Keratinocyte (primary cell): ENCODE data around the gene PVR. TPM values are rescaled to one million over a fixed set of nuclear protein-coding genes. Genes with fewer than 3 reads are reported as not detected.
"Not testable (repeated sequence)": the region's sequence is repeated elsewhere in the genome, so short reads cannot be mapped to it uniquely, and the experiment has no call there.

Source experiments
- DNase-seq: peaks from one replicate; pipeline ENCODE4 v3.0.0-alpha.2; 2011; ENCODE audit warnings: low read depth, missing footprints, low spot score
- FAIRE-seq: peaks from 2 replicates; lab custom pipeline; 2011; peaks lifted over from hg19 to GRCh38; lab: Jason Lieb, UNC
- H2AFZ ChIP-seq: 2 replicates; pipeline ENCODE4 v1.6.0; 2012; ENCODE audit warnings: low read length, control low read depth, inconsistent platforms; ENCODE audit not compliant: control insufficient read depth
- H3K27ac ChIP-seq: 2 replicates; pipeline ENCODE4 v1.5.1; 2011; ENCODE audit warnings: low read length; ENCODE audit not compliant: control insufficient read depth, insufficient read depth
- H3K27me3 ChIP-seq: 3 replicates; pipeline ENCODE4 v1.6.0; 2011; ENCODE audit warnings: low read length; ENCODE audit not compliant: control insufficient read depth, insufficient read depth; ENCODE audit errors: extremely low read depth
- H3K36me3 ChIP-seq, 2 experiments: 2 replicates in 1 of 2; 3 replicates in 1 of 2; pipeline ENCODE4 v1.5.1; 2011; ENCODE audit warnings: low read length in 2 of 2, mild to moderate bottlenecking in 1 of 2; ENCODE audit not compliant: control insufficient read depth in 2 of 2, insufficient read depth in 2 of 2; ENCODE audit errors: extremely low read depth in 1 of 2
- H3K4me1 ChIP-seq: 3 replicates; pipeline ENCODE4 v1.5.1; 2011; ENCODE audit warnings: low read length; ENCODE audit not compliant: control insufficient read depth, insufficient read depth; ENCODE audit errors: extremely low read depth
- H3K4me2 ChIP-seq: 3 replicates; pipeline ENCODE4 v1.6.0; 2011; ENCODE audit warnings: low read depth, low read length; ENCODE audit not compliant: control insufficient read depth, insufficient read depth; ENCODE audit errors: extremely low read depth
- H3K4me3 ChIP-seq, 3 experiments: fragments of 200-600 bp in 1 of 3; sonication (generic) in 1 of 3; 2 replicates in 2 of 3; 3 replicates in 1 of 3; pipeline ENCODE4 v1.5.1; 2011 to 2016; ENCODE audit warnings: low read length in 3 of 3, mild to moderate bottlenecking in 3 of 3, control low read depth in 2 of 3, inconsistent platforms in 1 of 3, low read depth in 1 of 3, mixed read lengths in 1 of 3, mixed run types in 1 of 3, moderate library complexity in 1 of 3; ENCODE audit not compliant: control insufficient read depth in 2 of 3, insufficient read depth in 2 of 3; ENCODE audit errors: extremely low read depth in 1 of 3
- H3K79me2 ChIP-seq: 2 replicates; pipeline ENCODE4 v1.6.0; 2012; ENCODE audit warnings: low read length; ENCODE audit not compliant: control insufficient read depth, insufficient read depth
- H3K9ac ChIP-seq: 3 replicates; pipeline ENCODE4 v1.6.0; 2011; ENCODE audit warnings: low read length; ENCODE audit not compliant: control insufficient read depth, insufficient read depth; ENCODE audit errors: extremely low read depth
- H3K9me1 ChIP-seq: 3 replicates; pipeline ENCODE4 v1.6.0; 2011; ENCODE audit warnings: low read length; ENCODE audit not compliant: control insufficient read depth, insufficient read depth; ENCODE audit errors: extremely low read depth
- H3K9me3 ChIP-seq: 2 replicates; pipeline ENCODE4 v1.5.1; 2012; ENCODE audit warnings: low read depth, low read length; ENCODE audit not compliant: control insufficient read depth
- H4K20me1 ChIP-seq: 3 replicates; pipeline ENCODE4 v1.6.0; 2011; ENCODE audit warnings: low read length; ENCODE audit not compliant: control insufficient read depth, insufficient read depth; ENCODE audit errors: extremely low read depth
- EZH2 ChIP-seq: IDR thresholded peaks from one replicate; pipeline ENCODE4 v1.6.1; 2012; ENCODE audit warnings: inconsistent platforms, mild to moderate bottlenecking, low read length, moderate library complexity
- dilution Hi-C: fragments of 300-500 bp; cut with MboI; formaldehyde crosslinking; loops from one replicate; pipeline ENCODE4 v1.7.0; 2020; ENCODE audit warnings: low sequenced_read_pairs; ENCODE audit not compliant: extremely low pct_ligation_motif_present
- polyA plus RNA-seq, 5 experiments: library from polyadenylated mRNA; depleted of rRNA in 3 of 5; stranded (reverse) in 3 of 5; stranded (forward) in 1 of 5; unstranded in 1 of 5; fragments of >200 nt; gene quantifications; 1 replicate in 1 of 5; 2 replicates in 3 of 5; 3 replicates in 1 of 5; pipeline versions ENCODE4 v1.2.1 to v1.2.3, GENCODE V29; 2011 to 2012; ENCODE audit warnings: missing spikeins in 2 of 5, low read depth in 1 of 5, low replicate concordance in 1 of 5
- TF ChIP-seq, protein P1 (sequence below), 3 experiments: IDR thresholded peaks in 1 of 3; conservative IDR thresholded peaks in 1 of 3; optimal IDR thresholded peaks in 1 of 3; 2 replicates in 2 of 3; 3 replicates in 1 of 3; pipeline versions ENCODE3 to v1.5.1; 2011; ENCODE audit warnings: low read length in 3 of 3, mild to moderate bottlenecking in 3 of 3, moderate library complexity in 2 of 3, control low read depth in 1 of 3, inconsistent platforms in 1 of 3; ENCODE audit not compliant: insufficient read depth in 2 of 3; ENCODE audit errors: extremely low read depth in 1 of 3

Gene PVR
- polyA plus RNA-seq, 1 donor (not counting 4 experiments of a cell fraction or from before 2014, with no cell fraction given) = 48.1 TPM

DNA sequence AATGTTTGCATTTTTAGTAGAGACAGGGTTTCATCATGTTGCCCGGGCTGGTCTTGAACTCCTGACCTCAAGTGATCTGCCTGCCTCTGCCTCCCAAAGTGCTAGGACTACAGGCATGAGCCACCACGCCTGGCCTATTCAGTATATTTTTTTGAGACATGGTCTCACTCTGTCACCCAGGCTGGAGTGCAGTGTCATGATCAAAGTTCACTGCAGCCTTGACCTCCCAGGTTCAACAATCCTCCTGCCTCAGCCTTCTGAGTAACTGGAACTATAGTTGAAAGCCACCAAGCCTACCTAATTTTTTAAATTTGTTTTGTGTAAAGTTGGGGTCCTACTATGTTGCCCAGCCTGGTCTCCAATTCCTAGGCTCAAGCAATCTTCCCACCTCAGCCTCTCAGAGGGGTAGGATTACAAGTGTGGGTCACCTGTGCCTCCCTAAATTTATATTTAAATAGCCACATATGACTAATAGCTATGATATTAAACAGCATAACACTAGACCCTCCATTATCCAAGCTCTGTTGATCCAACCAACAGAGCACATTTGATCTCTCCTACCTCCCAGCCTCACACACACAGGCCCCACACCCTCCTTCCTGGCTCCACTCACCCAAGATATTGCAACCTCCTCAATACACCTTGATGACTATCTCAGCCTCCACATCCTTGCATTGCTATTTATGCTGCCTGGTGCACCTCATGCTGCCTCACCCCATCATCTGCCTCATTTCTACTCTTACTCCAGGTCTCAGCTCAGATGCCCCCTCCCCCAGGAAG is 25.5 kb downstream of the PVR start:
- no peaks in the 10 kb centered on the region for H3K79me2 ChIP-seq
- no peak for FAIRE-seq
- no peak overlapping the region for H3K4me3 ChIP-seq
- H3K9me1 ChIP-seq = peaks cover 2% of the 10 kb centered on the region
- peaks cover 10% of the 10 kb centered on the region for H3K4me1 ChIP-seq
- no peaks in the 10 kb centered on the region for H3K36me3 ChIP-seq
- peak overlapping the region; percentile 4 for H3K27ac ChIP-seq
- TF ChIP-seq, protein P1, sequence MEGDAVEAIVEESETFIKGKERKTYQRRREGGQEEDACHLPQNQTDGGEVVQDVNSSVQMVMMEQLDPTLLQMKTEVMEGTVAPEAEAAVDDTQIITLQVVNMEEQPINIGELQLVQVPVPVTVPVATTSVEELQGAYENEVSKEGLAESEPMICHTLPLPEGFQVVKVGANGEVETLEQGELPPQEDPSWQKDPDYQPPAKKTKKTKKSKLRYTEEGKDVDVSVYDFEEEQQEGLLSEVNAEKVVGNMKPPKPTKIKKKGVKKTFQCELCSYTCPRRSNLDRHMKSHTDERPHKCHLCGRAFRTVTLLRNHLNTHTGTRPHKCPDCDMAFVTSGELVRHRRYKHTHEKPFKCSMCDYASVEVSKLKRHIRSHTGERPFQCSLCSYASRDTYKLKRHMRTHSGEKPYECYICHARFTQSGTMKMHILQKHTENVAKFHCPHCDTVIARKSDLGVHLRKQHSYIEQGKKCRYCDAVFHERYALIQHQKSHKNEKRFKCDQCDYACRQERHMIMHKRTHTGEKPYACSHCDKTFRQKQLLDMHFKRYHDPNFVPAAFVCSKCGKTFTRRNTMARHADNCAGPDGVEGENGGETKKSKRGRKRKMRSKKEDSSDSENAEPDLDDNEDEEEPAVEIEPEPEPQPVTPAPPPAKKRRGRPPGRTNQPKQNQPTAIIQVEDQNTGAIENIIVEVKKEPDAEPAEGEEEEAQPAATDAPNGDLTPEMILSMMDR (optimal IDR thresholded peaks at IDR 0.05 in 1 of 3, IDR thresholded peaks at IDR 0.05 in 1 of 3, conservative IDR thresholded peaks at IDR 0.05 in 1 of 3; ENCODE audit: extremely low read depth in 1 of 3, insufficient read depth in 2 of 3, low read length in 3 of 3) = no peak
- TF ChIP-seq EZH2 = no peak
- dilution Hi-C loops = no loop called here
- DNase-seq = no peak
- no peaks in the 10 kb centered on the region for H4K20me1 ChIP-seq
- H3K4me2 ChIP-seq = no peak overlapping the region
- no peaks in the 10 kb centered on the region for H3K27me3 ChIP-seq
- H3K9me3 ChIP-seq = no peaks in the 10 kb centered on the region
- no peak overlapping the region for H2AFZ ChIP-seq
- no peak overlapping the region for H3K9ac ChIP-seq

- FAIRE-seq, H3K27ac ChIP-seq, H3K79me2 ChIP-seq, H3K4me3 ChIP-seq, H3K36me3 ChIP-seq, H3K4me2 ChIP-seq, H3K9ac ChIP-seq, H2AFZ ChIP-seq, DNase-seq, H3K9me1 ChIP-seq, H3K27me3 ChIP-seq, H4K20me1 ChIP-seq, H3K9me3 ChIP-seq, dilution Hi-C loops: not testable (repeated sequence)
- H3K4me1 ChIP-seq = peaks cover 10% of the 10 kb centered on the region
Observed at GRCh38 chr19:44670027-44670426, 26.3 kb downstream of the PVR start.
